GM10266 (cell line): ENCODE data around the gene PTPRN2.
"Not testable (repeated sequence)": the region's sequence is repeated elsewhere in the genome, so short reads cannot be mapped to it uniquely, and the experiment has no call there.

ENCODE experiments used
- DNase-seq: peaks from one replicate; pipeline ENCODE4 v3.0.0; 2012; ENCODE audit errors: extremely low spot score
- CTCF ChIP-seq: IDR thresholded peaks from 2 replicates; pipeline ENCODE4 v1.5.1; 2012; ENCODE audit warnings: mild to moderate bottlenecking, low read depth; ENCODE audit not compliant: control insufficient read depth, insufficient read depth; ENCODE audit errors: missing control alignments

PTPRN2 gene

GRCh38 chr7:157730614-157731013 lies 857.0 kb downstream of the PTPRN2 start:
- TF ChIP-seq CTCF, result no peak
- no peak for DNase-seq

- no peak for TF ChIP-seq CTCF
- no peak for DNase-seq
Measured at GRCh38 chr7:157729566-157729965, 858.1 kb downstream of the PTPRN2 start.

GRCh38 chr7:157727964-157728615 lies 859.5 kb downstream of the PTPRN2 start:
- TF ChIP-seq CTCF, result no peak
- DNase-seq, result no peak

- DNase-seq, result no peak
- no peak for TF ChIP-seq CTCF
Measured at GRCh38 chr7:157726764-157727163, 860.9 kb downstream of the PTPRN2 start.

- DNase-seq, result not testable (repeated sequence)
Measured at GRCh38 chr7:157725312-157725711, 862.3 kb downstream of the PTPRN2 start.

GRCh38 chr7:157723205-157723604 lies 864.4 kb downstream of the PTPRN2 start:
- TF ChIP-seq CTCF, result no peak
- no peak for DNase-seq

GRCh38 chr7:157722137-157723060 lies 865.2 kb downstream of the PTPRN2 start:
- TF ChIP-seq CTCF, result no peak
- DNase-seq, result no peak
